HCT116 (cell line): ENCODE results near the gene RGS19. TPM values are rescaled to one million over a fixed set of nuclear protein-coding genes. Genes with fewer than 3 reads are reported as not detected.

Source experiments
- ATAC-seq: fragments of 200-7000 bp; cut with Tn5 transposase; 2 replicates; pipeline ENCODE4 v1.9.1; 2020; ENCODE audit warnings: mild to moderate bottlenecking, moderate library complexity
- BruUV-seq: library from RNA; stranded (reverse); fragments of 400-500 nt; replicated peaks from 2 replicates; lab custom pipeline; 2021; lab: Mats Ljungman, UMichigan
- CTCF ChIA-PET: fragments of 300-600 bp; sonication (Branson Sonifier 250); formaldehyde crosslinking; loops from one replicate; lab custom pipeline; 2021; ENCODE audit warnings: antibody characterized with exemption; lab: Charles Lee
- POLR2A ChIA-PET: fragments of 300-600, 350-600 bp; sonication (Branson Sonifier 250); formaldehyde crosslinking; loops from one replicate; lab custom pipeline; 2021; ENCODE audit warnings: antibody characterized with exemption; lab: Charles Lee
- RAD21 ChIA-PET, 2 experiments: fragments of 300-600 bp; sonication (Branson Sonifier 250); formaldehyde crosslinking; loops; one replicate each; lab custom pipeline; 2023; ENCODE audit warnings: low total read pairs in 2 of 2; ENCODE audit not compliant: uncharacterized antibody in 2 of 2, unreplicated experiment in 2 of 2, low non-redundant PET in 1 of 2; lab: Charles Lee
- DNase-seq: peaks from one replicate; pipeline ENCODE4 v3.0.0-alpha.2; 2010; ENCODE audit warnings: low read depth, low spot score
- H2AFZ ChIP-seq: fragments of 200-600 bp; shearing (Covaris generic), sonication (generic); 2 replicates; pipeline ENCODE4 v1.6.1; 2017; ENCODE audit warnings: low read depth, mixed run types, mixed read lengths, antibody characterized with exemption, low read length; ENCODE audit not compliant: poor library complexity, severe bottlenecking
- H3K27ac ChIP-seq: 2 replicates; pipeline ENCODE4 v1.5.1; 2012; ENCODE audit warnings: low read depth, low read length
- H3K27me3 ChIP-seq: fragments of 200-600 bp; sonication (generic); 2 replicates; pipeline ENCODE4 v1.6.1; 2016; ENCODE audit warnings: mixed run types, low read length, mixed read lengths; ENCODE audit not compliant: insufficient read depth
- H3K36me3 ChIP-seq, 2 experiments: fragments of 200-500 bp in 1 of 2; fragments of 200-600 bp in 1 of 2; sonication (Bioruptor generic) in 1 of 2; sonication (generic) in 1 of 2; 2 replicates each; pipeline versions ENCODE4 v1.5.1 to v1.6.1; 2014 to 2016; ENCODE audit warnings: low read length in 2 of 2, inconsistent platforms in 1 of 2, mixed read lengths in 1 of 2, mixed run types in 1 of 2; ENCODE audit not compliant: insufficient read depth in 2 of 2, control insufficient read depth in 1 of 2
- H3K4me1 ChIP-seq, 2 experiments: fragments of 200-600 bp in 1 of 2; sonication (generic) in 1 of 2; 2 replicates each; pipeline versions ENCODE4 v1.5.1 to v1.6.1; 2012 to 2017; ENCODE audit warnings: low read length in 2 of 2, inconsistent platforms in 1 of 2, mild to moderate bottlenecking in 1 of 2, mixed read lengths in 1 of 2, mixed run types in 1 of 2, moderate library complexity in 1 of 2; ENCODE audit not compliant: insufficient read depth in 2 of 2, control insufficient read depth in 1 of 2
- H3K4me2 ChIP-seq: fragments of 200-600 bp; sonication (generic); 2 replicates; pipeline ENCODE4 v1.6.1; 2017; ENCODE audit warnings: mixed run types, low read length, mixed read lengths
- H3K4me3 ChIP-seq, 2 experiments: fragments of 200-600 bp in 1 of 2; sonication (generic) in 1 of 2; replicated peaks in 1 of 2; 2 replicates each; pipeline ENCODE4 v1.5.1; 2011 to 2016; ENCODE audit warnings: low read length in 2 of 2, control low read depth in 1 of 2, low read depth in 1 of 2, mild to moderate bottlenecking in 1 of 2, mixed read lengths in 1 of 2, mixed run types in 1 of 2
- H3K79me2 ChIP-seq: fragments of 200-600 bp; sonication (generic); 2 replicates; pipeline ENCODE4 v1.6.1; 2017; ENCODE audit warnings: mild to moderate bottlenecking, mixed run types, low read length, moderate library complexity, mixed read lengths; ENCODE audit not compliant: insufficient read depth
- H3K9ac ChIP-seq: fragments of 200-600 bp; sonication (generic); 2 replicates; pipeline ENCODE4 v1.6.1; 2016; ENCODE audit warnings: low read length, mixed read lengths
- H3K9me2 ChIP-seq: fragments of 200-600 bp; sonication (generic), shearing (Covaris generic); 2 replicates; pipeline ENCODE4 v1.6.1; 2017; ENCODE audit warnings: mixed run types, mild to moderate bottlenecking, moderate library complexity; ENCODE audit not compliant: insufficient read depth
- H3K9me3 ChIP-seq, 2 experiments: fragments of 200-500 bp in 1 of 2; fragments of 200-600 bp in 1 of 2; sonication (Bioruptor generic) in 1 of 2; sonication (generic) in 1 of 2; 2 replicates each; pipeline ENCODE4 v1.6.1; 2014 to 2017; ENCODE audit warnings: low read length in 2 of 2, mixed read lengths in 2 of 2, inconsistent platforms in 1 of 2, low read depth in 1 of 2, mild to moderate bottlenecking in 1 of 2, mixed run types in 1 of 2, moderate library complexity in 1 of 2; ENCODE audit not compliant: control insufficient read depth in 1 of 2, insufficient read depth in 1 of 2
- H4K20me1 ChIP-seq: fragments of 200-600 bp; sonication (generic), shearing (Covaris generic); 2 replicates; pipeline ENCODE4 v1.6.1; 2017; ENCODE audit warnings: mixed run types, mild to moderate bottlenecking, moderate library complexity; ENCODE audit not compliant: insufficient read depth
- ATF3 ChIP-seq: IDR thresholded peaks from 2 replicates; pipeline ENCODE4 v1.6.1; 2012
- CEBPB ChIP-seq: IDR thresholded peaks from 2 replicates; pipeline ENCODE4 v1.6.1; 2012; ENCODE audit warnings: low read depth
- FOSL1 ChIP-seq: IDR thresholded peaks from 2 replicates; pipeline ENCODE4 v1.6.1; 2012; ENCODE audit warnings: low read depth
- MAX ChIP-seq: IDR thresholded peaks from 2 replicates; pipeline ENCODE4 v1.6.1; 2012
- POLR2AphosphoS5 ChIP-seq: IDR thresholded peaks from 2 replicates; pipeline ENCODE4 v1.6.1; 2011; ENCODE audit warnings: mild to moderate bottlenecking, low read depth, low read length, moderate library complexity
- SIN3A ChIP-seq: IDR thresholded peaks from 2 replicates; pipeline ENCODE4 v1.6.1; 2012; ENCODE audit warnings: low read depth
- SP1 ChIP-seq: IDR thresholded peaks from 2 replicates; pipeline ENCODE4 v1.6.1; 2012; ENCODE audit warnings: low read depth
- YY1 ChIP-seq: IDR thresholded peaks from 2 replicates; pipeline ENCODE4 v1.6.1; 2011; ENCODE audit warnings: low read length, low read depth, moderate library complexity, mild to moderate bottlenecking; ENCODE audit not compliant: insufficient replicate concordance; ENCODE audit errors: extremely low read depth
- ZBTB33 ChIP-seq: IDR thresholded peaks from 2 replicates; pipeline ENCODE4 v1.6.1; 2011; ENCODE audit warnings: mild to moderate bottlenecking, low read length, moderate library complexity; ENCODE audit not compliant: insufficient replicate concordance; ENCODE audit errors: extremely low read depth
- ZNF274 ChIP-seq: fragments of 200-500 bp; sonication (Bioruptor generic); IDR thresholded peaks from 2 replicates; pipeline ENCODE4 v1.6.1; 2014; ENCODE audit warnings: mild to moderate bottlenecking, low read depth, low read length, inconsistent platforms
- intact Hi-C: fragments of 100-400 bp; cut with micrococcal nuclease; formaldehyde crosslinking; loops from 2 replicates; pipeline ENCODE4 v1.10.0; 2022
- total RNA-seq: library from RNA; stranded (reverse); gene quantifications from one replicate; pipeline ENCODE4 v1.2.1, GENCODE V29; 2021; ENCODE audit not compliant: unreplicated experiment

RGS19 gene
- total RNA-seq, 1 experiment from 2014 or later = 21.4 TPM

- Histone ChIP-seq H3K36me3 (no peaks in the 10 kb centered on the region), H2AFZ (no peak overlapping the region), H3K27me3 (no peaks in the 10 kb centered on the region), H3K4me2 (no peak overlapping the region), H3K4me3 (no peak overlapping the region), H4K20me1 (no peaks in the 10 kb centered on the region), H3K9ac (no peak overlapping the region), H3K79me2 (peaks cover 9% of the 10 kb centered on the region; the same call in 1 of the 2 replicates), H3K9me2 (no peaks in the 10 kb centered on the region), H3K9me3 (no peaks in the 10 kb centered on the region; a peak in 1 of 4 replicates), H3K27ac (no peak overlapping the region), H3K4me1 (peaks cover 14 to 21% of the 10 kb centered on the region in 2 experiments)
- DNase-seq (no peak), ATAC-seq (no peak)
- intact Hi-C loops = no loop called here
- POLR2A ChIA-PET = no interaction called here
- BruUV-seq = no TSS peak
- CTCF ChIA-PET = interaction anchor here (1.1 kb wide), 1 partner anchor 21 kb away, joined by 3 read pairs; no protein-coding TSS in a partner anchor
- RAD21 ChIA-PET = no interaction called here
- TF ChIP-seq MAX (no peak), FOSL1 (no peak), ZBTB33 (no peak), SP1 (no peak)
Measured at GRCh38 chr20:64081624-64081964, 2.3 kb upstream of the RGS19 start.

GRCh38 chr20:64080813-64081623 is 1.7 kb upstream of the RGS19 start:
- CTCF ChIA-PET = interaction anchor here (1.1 kb wide), 1 partner anchor 21 kb away, joined by 3 read pairs; no protein-coding TSS in a partner anchor
- peaks cover 14 to 21% of the 10 kb centered on the region in 2 experiments for H3K4me1 ChIP-seq
- H3K79me2 ChIP-seq = peaks cover 9% of the 10 kb centered on the region; the same call in 1 of the 2 replicates
- intact Hi-C loops = no loop called here
- no peaks in the 10 kb centered on the region for H3K27me3 ChIP-seq
- no peaks in the 10 kb centered on the region for H3K9me3 ChIP-seq
- H3K36me3 ChIP-seq = no peaks in the 10 kb centered on the region
- no TSS peak for BruUV-seq
- no peaks in the 10 kb centered on the region for H4K20me1 ChIP-seq
- no peak overlapping the region for H3K4me2 ChIP-seq
- no peak overlapping the region for H2AFZ ChIP-seq
- H3K9me2 ChIP-seq = no peaks in the 10 kb centered on the region
- H3K27ac ChIP-seq = peak overlapping the region; percentile 67; the same call in 1 of the 2 replicates
- RAD21 ChIA-PET = no interaction called here
- no peak for ATAC-seq
- POLR2A ChIA-PET = no interaction called here
- TF ChIP-seq ATF3 = no peak
- TF ChIP-seq ZNF274 = no peak
- TF ChIP-seq SIN3A = no peak
- no peak for TF ChIP-seq CEBPB
- no peak for TF ChIP-seq YY1
- no peak for TF ChIP-seq POLR2AphosphoS5
- no peak overlapping the region for H3K9ac ChIP-seq
- DNase-seq = no peak
- no peak overlapping the region for H3K4me3 ChIP-seq
